NCI-H2029 (cell line): ENCODE measurements around the gene MECP2.
A peak's percentile ranks its signal among the peaks of the same experiment; 100 is the strongest.
"Not testable (repeated sequence)": the region's sequence is repeated elsewhere in the genome, so short reads cannot be mapped to it uniquely, and the experiment has no call there.

ENCODE experiments used
- DNase-seq: peaks from one replicate; lab custom pipeline; 2025; lab: John Stamatoyannopoulos, UW

The MECP2 gene

GRCh38 chrX:154097589-154098541 lies at the start of gene MECP2:
Gene MECP2 (minus strand): TSS chrX:154097717.
- DNase-seq: peak; percentile 87

- not testable (repeated sequence) for DNase-seq
These were observed 46.5 kb upstream of the MECP2 start, which contains the start of gene OPN1LW for GRCh38 chrX:154144010-154144409. Gene OPN1LW (plus strand): TSS chrX:154144243. CDS start chrX:154144284, 41 bp downstream.

GRCh38 chrX:154142950-154143745 lies 45.6 kb upstream of the MECP2 start:
- DNase-seq: no peak

- DNase-seq: no peak
These were observed 44.9 kb upstream of the MECP2 start for GRCh38 chrX:154142386-154142785.

- DNase-seq: no peak
These were observed 43.2 kb upstream of the MECP2 start for GRCh38 chrX:154140742-154141141.

- DNase-seq: no peak
These were observed 42.7 kb upstream of the MECP2 start for GRCh38 chrX:154140206-154140605.

DNA sequence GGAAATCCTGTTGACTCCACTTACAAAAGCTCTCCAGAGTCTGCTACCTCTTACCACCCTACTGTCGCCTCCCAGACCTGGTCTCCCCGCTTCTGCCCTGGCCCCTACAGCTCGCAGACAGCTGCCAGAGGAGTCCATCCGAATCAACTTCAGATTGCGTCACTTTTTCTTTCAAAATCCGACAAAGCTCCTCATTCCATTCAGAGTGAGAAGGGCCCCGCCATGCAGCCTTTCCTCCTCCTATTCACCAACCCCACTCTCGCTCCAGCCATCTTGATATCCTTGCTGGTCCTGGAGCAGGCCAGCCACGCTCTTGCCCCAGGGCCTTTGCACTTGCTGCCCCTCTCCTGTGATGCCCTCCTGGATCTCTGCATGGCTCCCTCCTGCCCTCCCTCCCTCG lies 41.3 kb upstream of the MECP2 start:
- DNase-seq: no peak

- peak; percentile 27 for DNase-seq
These were observed 39.2 kb upstream of the MECP2 start for GRCh38 chrX:154136627-154137161.

DNA sequence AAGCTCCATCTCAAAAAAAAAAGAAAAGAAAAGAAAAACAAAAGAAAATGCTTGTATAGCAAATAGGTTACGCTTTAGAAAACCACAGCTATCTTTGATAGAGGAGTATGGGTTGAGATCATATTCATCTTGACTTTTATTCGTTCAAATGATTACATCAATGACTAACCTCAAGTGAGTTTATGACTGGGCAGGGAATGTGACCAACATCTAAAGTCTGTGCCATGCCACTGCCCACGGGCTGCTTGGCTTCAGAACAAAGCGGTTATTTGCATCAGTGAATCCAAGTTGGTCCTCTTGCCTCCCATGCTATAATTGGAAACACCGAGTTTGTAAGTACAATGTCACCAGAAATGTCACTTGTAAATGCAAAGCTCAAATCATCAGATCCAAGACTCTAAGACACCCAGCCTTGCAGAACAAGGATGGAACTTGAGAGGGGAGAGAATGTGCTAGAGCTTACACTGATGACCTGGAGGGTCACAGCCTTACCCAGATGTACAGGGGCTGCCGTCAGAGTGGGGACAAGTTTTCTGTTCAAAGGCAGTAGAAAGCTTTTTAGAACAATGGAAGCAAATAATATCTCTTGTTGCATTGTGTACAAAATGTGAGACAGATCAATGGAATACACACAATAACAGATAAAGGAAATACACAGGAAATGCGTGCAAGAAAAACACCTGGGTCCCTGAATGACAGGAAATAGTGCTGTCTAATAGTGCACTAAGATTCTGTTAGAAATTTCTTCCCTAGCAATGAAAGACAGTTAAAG lies 38.1 kb upstream of the MECP2 start:
- no peak for DNase-seq

DNA sequence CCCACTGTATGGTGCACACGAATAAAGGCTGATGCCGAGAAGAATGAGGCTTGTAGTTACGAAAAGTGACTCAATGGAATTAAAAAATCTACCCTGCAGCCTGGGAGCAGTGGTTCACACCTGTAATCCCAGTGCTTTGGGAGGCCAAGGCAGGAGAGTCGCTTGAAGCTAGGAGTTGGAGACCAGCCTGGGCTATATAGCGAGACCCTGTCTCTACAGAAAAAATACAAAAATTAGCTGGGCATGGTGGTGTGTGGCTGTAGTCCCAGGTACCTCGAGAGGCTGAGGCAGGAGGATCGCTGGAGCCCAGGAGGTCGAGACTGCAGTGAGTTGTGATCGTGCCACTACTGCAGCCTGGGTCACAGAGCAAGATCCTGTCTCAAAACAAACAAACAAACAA lies 34.8 kb upstream of the MECP2 start:
- DNase-seq: no peak

GRCh38 chrX:154131955-154132354 lies 34.4 kb upstream of the MECP2 start:
- no peak for DNase-seq

- DNase-seq: no peak
These were observed 28.6 kb upstream of the MECP2 start for GRCh38 chrX:154126101-154126500.

DNA sequence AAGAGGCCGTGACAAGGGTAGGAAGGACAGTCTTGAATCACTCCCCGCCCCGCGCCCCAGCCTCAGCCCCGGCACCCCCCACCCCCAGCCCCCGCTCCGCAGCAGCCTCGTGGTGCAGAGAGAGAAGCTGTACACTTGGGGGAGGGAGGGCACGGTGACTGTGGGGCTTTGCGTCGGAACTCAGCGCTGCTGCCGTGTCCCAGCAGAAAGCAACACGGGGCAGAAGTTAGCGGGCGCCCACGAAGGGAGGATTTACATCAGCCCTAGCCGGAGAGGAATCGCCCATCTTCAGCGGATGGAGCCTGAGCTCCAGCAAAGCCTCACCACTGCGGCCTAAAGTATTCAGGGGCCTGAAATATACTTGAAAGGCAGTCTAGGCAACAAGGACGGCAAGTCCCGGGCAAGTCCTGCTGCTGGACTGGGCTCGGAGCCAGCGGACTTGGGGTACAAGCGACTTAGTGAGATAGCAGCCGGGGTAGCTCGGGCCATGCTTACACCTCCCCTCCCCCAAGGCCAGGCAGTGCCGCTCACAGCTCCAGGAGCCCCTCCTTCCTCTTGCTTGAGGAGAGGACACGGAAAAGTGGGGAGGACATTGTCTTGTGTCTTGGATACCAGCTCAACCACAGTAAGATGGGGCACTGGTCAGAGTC lies 28.0 kb upstream of the MECP2 start:
- no peak for DNase-seq

DNA sequence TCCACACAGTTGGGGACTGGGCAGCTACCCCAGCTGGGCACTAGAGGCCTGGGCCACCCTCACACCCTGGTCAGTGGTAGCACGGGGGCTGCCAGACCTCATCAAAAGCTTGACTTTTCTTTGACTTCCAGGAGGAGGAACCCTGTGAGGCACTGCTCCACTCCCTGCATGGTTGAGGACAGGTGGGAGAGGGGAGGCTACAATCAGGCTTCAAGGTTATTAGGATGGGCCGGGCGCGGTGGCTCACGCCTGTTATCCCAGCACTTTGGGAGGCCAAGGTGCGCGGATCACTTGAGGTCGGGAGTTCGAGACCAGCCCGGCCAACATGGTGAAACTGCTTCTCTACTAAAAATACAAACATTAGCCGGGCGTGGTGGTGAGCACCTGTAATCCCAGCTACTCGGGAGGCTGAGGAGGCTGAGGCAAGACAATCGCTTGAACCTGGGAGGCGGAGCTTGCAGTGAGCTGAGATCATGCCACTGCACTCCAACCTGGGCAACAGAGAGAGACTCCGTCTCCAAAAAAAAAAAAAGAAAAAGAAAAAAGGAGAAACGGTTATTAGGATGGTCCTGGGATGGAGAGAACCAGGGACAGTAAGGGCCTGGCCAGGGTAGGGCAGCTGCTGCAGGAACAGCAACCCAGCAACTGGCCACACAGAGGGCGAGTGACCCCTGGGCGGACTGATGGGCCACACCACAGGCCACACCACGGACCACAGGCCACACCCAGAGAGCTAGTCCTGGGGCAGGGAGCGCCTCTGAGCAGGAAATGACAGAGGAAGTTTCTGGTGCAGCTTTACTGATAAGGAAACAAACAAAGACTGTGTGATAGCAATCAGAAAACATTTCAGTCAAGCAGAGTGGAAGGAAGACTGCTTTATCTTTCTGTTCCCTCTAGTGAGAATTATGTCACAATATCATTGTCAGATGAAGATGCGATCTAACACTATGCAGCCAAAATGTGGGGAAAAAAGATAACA lies 26.0 kb upstream of the MECP2 start:
- DNase-seq: no peak

DNA sequence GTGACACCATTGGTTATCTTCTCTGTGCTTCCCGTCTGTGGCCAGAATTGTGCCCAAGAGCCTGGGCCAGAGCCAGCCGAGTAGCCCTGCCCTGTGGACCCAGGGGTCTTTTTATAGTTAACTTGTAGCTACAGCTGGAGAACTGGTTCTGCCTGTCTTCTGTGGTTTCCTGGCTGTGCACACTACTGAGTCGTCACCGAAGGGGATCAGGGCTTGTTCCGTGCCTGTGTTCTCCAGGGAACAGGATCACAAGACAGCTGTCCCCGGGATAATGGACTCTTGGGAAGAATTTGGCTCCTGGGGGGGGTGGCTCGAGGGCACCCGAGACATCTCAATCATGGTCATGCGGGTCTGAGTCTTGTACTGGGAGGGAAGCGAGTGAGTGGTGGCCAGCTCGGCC lies 24.4 kb upstream of the MECP2 start:
- DNase-seq: no peak

DNA sequence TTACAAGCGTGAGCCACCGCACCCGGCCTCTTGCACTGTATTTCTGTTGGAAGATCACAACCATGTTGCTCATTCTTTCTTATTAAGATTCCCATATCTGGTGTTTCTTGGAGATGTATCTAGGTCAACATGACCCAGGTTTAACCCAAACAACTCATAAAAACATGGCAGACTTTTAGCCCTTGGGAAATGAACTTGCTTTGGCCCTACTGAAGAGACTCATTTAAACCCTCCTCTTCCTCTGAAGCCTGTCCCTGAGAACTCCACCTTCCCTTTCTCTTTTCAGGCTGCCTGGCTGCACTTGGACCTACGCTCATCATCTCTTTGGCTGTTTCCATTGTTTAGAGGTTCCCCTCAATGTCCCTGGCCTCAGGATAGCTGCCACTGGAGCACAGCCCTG lies 23.7 kb upstream of the MECP2 start:
- no peak for DNase-seq

DNA sequence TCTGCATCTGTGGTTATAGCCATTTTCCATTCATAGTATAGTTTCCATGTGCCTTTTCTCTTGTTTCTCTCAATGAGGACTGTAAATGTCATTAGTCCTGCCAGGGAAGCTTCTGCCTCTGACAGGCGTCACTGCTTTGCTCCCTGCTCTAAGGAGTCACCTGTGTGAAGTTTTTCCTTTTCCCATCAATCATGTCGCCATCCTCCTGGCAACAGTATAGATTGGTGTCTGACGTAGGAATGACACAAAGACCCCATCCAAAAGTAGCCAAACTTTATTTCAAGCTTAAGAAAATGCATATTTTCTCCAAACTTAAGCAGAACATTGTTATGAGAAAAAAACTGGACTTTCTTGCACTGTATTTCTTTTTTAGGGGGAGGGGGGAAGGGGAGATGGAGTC lies 23.1 kb upstream of the MECP2 start:
- DNase-seq: no peak

- no peak for DNase-seq
These were observed 20.0 kb upstream of the MECP2 start for GRCh38 chrX:154117566-154117965.

DNA sequence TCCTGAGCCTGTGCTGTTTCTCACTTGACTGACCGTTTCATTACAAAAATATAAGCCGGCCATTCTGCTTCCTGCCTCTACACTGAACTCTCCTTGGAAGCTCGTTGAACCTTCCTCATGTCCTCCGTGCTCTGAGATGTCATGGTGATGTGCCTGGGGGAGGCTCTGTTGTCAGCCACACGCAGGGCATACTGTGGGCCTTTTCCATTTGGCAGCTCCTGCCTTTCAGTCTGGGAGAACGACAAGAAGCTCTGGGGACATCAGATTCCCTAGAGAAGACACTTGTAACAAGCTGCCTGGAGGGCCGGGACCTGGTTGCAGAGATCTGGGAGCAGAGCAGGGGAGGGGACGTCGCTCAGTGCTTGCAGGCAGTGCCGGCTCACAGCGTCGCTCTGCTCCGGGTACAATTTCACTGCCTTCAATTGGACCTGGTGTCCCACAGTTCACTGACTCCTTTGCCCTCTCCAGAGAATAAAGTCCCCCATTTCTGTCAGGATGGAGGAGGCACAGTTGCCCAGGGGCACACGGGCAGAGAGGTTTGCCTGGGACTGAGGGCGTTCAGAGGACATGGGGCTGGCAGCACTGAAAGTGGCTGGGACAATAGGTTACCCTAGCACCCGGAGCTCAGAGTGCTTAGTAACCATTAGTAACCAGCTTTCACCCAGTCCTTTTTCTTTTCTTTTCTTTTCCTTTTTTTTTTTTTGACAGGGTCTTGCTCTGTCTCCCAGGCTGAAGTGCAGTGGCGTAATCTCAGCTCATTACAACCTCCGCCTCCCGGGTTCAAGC lies 19.1 kb upstream of the MECP2 start:
- no peak for DNase-seq
